HUES6 (cell line): ENCODE measurements around the gene NLRP10.
A peak's percentile ranks its signal among the peaks of the same experiment; 100 is the strongest.
"Not testable (repeated sequence)": the region's sequence is repeated elsewhere in the genome, so short reads cannot be mapped to it uniquely, and the experiment has no call there.

Experiments
- H3K27ac ChIP-seq: 2 replicates; pipeline ENCODE4 v1.7.0; 2013; ENCODE audit warnings: low read depth, mild to moderate bottlenecking, low read length, inconsistent platforms
- H3K27me3 ChIP-seq: 2 replicates; pipeline ENCODE4 v1.6.1; 2013; ENCODE audit warnings: low read length; ENCODE audit not compliant: control insufficient read depth, insufficient read depth
- H3K36me3 ChIP-seq: 2 replicates; pipeline ENCODE4 v1.6.1; 2013; ENCODE audit warnings: low read length; ENCODE audit not compliant: control insufficient read depth, insufficient read depth
- H3K4me1 ChIP-seq: 2 replicates; pipeline ENCODE4 v1.6.1; 2013; ENCODE audit warnings: low read length; ENCODE audit not compliant: control insufficient read depth, insufficient read depth
- H3K4me3 ChIP-seq: 2 replicates; pipeline ENCODE4 v1.5.1; 2013; ENCODE audit warnings: low read depth, low read length
- H3K9ac ChIP-seq: one replicate; pipeline ENCODE4 v1.6.1; 2013; ENCODE audit warnings: mild to moderate bottlenecking, low read length
- H3K9me3 ChIP-seq: 2 replicates; pipeline ENCODE4 v1.6.1; 2013; ENCODE audit warnings: low read depth, low read length; ENCODE audit not compliant: control insufficient read depth, insufficient read depth

NLRP10 gene

GRCh38 chr11:8000390-8000789, 35.1 kb upstream of the NLRP10 start:
- no peaks in the 10 kb centered on the region for H3K4me1 ChIP-seq

GRCh38 chr11:7999795-8000194, 34.5 kb upstream of the NLRP10 start:
- H3K27ac ChIP-seq = no peak overlapping the region
- no peaks in the 10 kb centered on the region for H3K4me1 ChIP-seq
- no peaks in the 10 kb centered on the region for H3K27me3 ChIP-seq
- no peak overlapping the region for H3K4me3 ChIP-seq
- peaks cover 41% of the 10 kb centered on the region for H3K36me3 ChIP-seq
- no peak overlapping the region for H3K9ac ChIP-seq
- H3K9me3 ChIP-seq = no peaks in the 10 kb centered on the region

More at GRCh38 chr11:8000390-8000789, 35.1 kb upstream of the NLRP10 start:
- no peaks in the 10 kb centered on the region for H3K27me3 ChIP-seq
- H3K9me3 ChIP-seq = no peaks in the 10 kb centered on the region
- no peak overlapping the region for H3K27ac ChIP-seq
- H3K4me3 ChIP-seq = no peak overlapping the region
- peaks cover 35% of the 10 kb centered on the region for H3K36me3 ChIP-seq
- H3K9ac ChIP-seq = no peak overlapping the region

DNA sequence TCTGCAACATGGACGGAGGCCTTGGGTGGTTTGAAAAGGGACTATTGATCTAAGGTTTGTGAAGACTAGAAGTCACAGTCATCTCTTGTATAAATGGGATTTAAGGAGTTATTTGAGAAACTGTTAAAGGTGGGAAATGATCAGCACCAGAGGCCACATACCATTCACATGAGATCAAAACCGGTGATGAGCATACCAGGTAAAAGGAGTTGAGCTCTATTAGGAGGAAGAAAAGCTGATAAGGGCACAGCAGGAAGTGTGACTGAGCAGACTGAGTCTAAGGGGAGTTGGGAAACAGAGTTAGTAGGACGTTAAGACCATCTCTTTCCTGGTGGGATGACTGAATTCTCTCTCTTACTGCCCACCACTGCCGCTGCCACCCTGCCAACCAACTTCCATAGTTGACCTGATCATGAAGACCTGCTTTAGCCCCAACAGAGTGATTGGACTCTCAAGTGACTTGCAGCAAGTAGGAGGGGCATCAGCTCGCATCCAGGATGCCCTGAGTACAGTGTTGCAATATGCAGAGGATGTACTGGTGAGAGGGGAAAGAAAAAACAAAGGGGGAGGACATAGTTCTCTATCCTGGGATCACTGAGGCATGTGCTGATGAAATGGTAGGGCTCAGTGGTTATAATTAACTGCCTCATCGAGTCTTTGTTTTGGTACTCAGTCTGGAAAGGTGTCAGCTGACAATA, 29.5 kb upstream of the NLRP10 start:
- no peak overlapping the region for H3K9ac ChIP-seq
- no peak overlapping the region for H3K27ac ChIP-seq
- peaks cover 86% of the 10 kb centered on the region for H3K36me3 ChIP-seq

GRCh38 chr11:7987560-7987883, 22.3 kb upstream of the NLRP10 start:
- not testable (repeated sequence) for H3K27me3 ChIP-seq, H3K9me3 ChIP-seq, H3K4me1 ChIP-seq
- H3K9ac ChIP-seq = peak overlapping the region; percentile 90
- H3K36me3 ChIP-seq = peaks cover 37% of the 10 kb centered on the region
- peak overlapping the region; percentile 60; the same call in 1 of the 2 replicates for H3K27ac ChIP-seq
- H3K4me3 ChIP-seq = peak overlapping the region; percentile 98

More for the DNA sequence above, 29.5 kb upstream of the NLRP10 start:
- H3K4me1 ChIP-seq = no peaks in the 10 kb centered on the region
- no peaks in the 10 kb centered on the region for H3K27me3 ChIP-seq
- no peaks in the 10 kb centered on the region for H3K9me3 ChIP-seq
- H3K4me3 ChIP-seq = no peak overlapping the region

GRCh38 chr11:7986768-7987559, 21.7 kb upstream of the NLRP10 start, which contains the start of gene EIF3F:
EIF3F (plus strand) TSS chr11:7987337; CDS start chr11:7987353, 16 bp downstream.
- Histone ChIP-seq H3K9me3 (no peaks in the 10 kb centered on the region), H3K9ac (peak within 1 kb of the TSS; percentile 90), H3K4me1 (peaks cover 8% of the 10 kb centered on the region; the same call in 1 of the 2 replicates), H3K27ac (peak within 1 kb of the TSS; percentile 60; the same call in 1 of the 2 replicates), H3K36me3 (peaks cover 32% of the 10 kb centered on the region), H3K27me3 (no peaks in the 10 kb centered on the region), H3K4me3 (peak within 1 kb of the TSS; percentile 98)

DNA sequence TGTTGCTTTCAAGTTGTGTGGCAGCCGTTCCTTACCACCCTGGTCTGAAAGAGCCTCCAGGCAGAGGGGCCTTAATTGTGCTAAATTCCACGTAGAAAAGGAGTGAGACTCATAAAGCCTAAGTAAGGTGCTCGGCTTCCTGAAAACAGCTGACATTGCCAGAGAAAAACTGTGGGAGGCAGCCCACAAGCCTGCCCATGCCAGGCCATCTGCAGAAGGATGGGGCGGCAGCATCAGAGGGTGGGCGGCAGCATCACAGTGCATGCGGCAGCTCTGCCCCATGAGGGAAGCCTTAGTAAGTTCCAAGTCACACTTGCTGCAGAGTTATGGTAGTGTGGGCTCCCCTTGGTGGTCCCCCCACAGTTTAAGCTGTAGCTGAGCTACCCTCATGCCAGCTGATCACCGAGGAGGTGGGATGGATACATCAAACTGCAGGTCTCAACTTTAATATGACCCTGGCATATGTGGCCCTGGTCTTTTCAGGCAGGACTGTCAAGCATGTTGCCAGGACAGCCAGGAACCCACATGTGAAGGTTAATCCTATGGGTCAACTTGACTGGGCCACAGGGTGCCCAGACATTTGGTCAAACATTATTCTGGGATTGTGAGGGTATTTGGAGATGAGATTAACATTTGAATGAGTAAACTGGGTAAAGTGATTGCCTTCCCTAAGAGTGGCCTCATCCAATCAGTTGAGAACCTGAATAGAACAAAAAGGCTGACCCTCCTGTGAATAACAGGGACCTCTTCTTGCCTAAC, 18.8 kb upstream of the NLRP10 start:
- Histone ChIP-seq H3K27ac (no peak overlapping the region), H3K4me3 (no peak overlapping the region)

DNA sequence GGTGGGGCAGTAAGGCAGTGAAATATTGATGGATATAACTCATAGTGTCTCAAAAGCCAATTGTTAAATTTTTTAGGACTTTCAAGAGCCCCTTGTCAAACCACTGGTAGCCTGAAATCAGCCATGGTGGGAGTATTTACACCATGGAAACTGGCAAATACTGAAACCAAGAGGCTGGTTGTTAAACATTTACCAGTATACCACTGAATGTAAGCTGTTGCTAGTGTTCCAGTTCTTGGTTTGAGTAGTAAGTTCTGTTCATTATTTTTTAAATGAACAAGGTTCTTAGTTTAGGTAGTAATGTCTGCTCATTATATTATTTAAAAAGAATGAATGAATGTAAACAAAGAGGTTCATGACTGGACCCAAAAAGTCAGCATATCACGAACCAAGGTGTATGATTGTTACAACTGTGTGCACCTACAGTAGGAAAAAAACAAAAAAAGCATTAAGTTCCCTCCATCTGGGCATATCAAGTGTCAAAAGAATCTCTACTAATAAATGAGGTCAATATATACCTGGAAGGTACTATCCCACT, 17.4 kb upstream of the NLRP10 start:
- H3K4me3 ChIP-seq = no peak overlapping the region
- no peaks in the 10 kb centered on the region for H3K9me3 ChIP-seq
- no peak overlapping the region for H3K9ac ChIP-seq
- peaks cover 8% of the 10 kb centered on the region; the same call in 1 of the 2 replicates for H3K4me1 ChIP-seq
- H3K36me3 ChIP-seq = no peaks in the 10 kb centered on the region
- H3K27ac ChIP-seq = no peak overlapping the region
- H3K27me3 ChIP-seq = no peaks in the 10 kb centered on the region

More for the DNA sequence above, 18.8 kb upstream of the NLRP10 start:
- H3K9me3 ChIP-seq = no peaks in the 10 kb centered on the region
- peaks cover 8% of the 10 kb centered on the region; the same call in 1 of the 2 replicates for H3K4me1 ChIP-seq
- H3K36me3 ChIP-seq = peaks cover 7% of the 10 kb centered on the region
- no peaks in the 10 kb centered on the region for H3K27me3 ChIP-seq
- H3K9ac ChIP-seq = no peak overlapping the region

GRCh38 chr11:7981619-7982157, 16.4 kb upstream of the NLRP10 start:
- Histone ChIP-seq H3K4me3 (no peak overlapping the region), H3K36me3 (no peaks in the 10 kb centered on the region), H3K9ac (no peak overlapping the region), H3K27me3 (no peaks in the 10 kb centered on the region), H3K27ac (no peak overlapping the region), H3K9me3 (no peaks in the 10 kb centered on the region), H3K4me1 (peaks cover 13% of the 10 kb centered on the region)

DNA sequence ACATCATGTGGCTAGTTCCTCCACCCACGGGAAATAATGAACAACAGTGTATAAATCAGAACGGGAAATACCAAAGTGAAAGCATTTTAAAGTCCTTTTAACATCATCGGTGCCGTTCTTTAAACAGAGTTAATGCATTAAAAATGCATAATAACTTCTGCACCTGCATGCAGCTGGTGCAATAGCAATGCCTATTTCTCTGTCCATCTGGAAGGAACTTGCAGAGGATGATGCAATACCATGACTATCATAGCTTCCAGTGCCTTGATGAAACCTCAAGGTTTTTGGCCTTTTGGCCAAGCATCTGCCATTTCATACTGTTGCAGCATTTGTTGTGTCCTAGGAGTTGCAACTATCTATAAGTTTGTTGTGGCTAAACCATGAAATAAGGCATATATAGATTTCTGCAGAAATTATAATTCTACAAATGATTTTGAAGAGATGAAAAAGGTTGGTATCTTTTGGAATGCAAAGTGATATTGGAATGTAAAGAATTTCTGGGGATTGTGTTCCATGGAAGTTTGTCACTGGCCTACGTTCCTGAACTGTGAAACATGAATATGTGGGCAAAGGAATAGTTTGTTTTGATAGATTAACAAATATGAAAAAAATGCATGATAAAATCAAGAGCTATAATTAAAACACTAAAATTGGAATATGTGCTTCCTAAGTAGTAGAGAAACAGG, 12.1 kb upstream of the NLRP10 start:
- H3K4me3 ChIP-seq = no peak overlapping the region
- H3K9ac ChIP-seq = no peak overlapping the region
- H3K27ac ChIP-seq = no peak overlapping the region
- H3K9me3 ChIP-seq = no peaks in the 10 kb centered on the region
- no peaks in the 10 kb centered on the region for H3K36me3 ChIP-seq
- H3K4me1 ChIP-seq = peaks cover 4% of the 10 kb centered on the region; the same call in 1 of the 2 replicates
- H3K27me3 ChIP-seq = no peaks in the 10 kb centered on the region

DNA sequence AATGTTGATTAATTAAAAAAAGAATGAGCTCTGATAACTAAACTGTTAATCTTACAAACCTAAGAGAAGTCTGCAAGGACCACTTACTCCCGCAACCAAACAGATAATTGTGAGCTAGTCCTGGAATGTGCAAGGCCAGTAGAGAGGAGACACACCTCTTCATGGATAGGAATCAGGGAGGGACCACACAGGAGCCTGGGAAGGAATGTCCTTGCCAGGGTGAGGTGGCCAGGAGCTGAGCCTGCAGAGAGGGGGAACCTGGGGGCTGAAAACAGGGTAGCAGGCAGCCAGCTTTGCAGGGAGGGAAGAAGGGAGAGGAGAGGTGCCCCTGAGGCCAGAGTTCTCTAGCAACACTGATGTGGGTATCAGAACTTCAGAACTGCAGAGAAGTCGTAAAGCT, 9.4 kb upstream of the NLRP10 start:
- H3K36me3 ChIP-seq = no peaks in the 10 kb centered on the region
- H3K9ac ChIP-seq = no peak overlapping the region
- H3K4me1 ChIP-seq = peaks cover 15% of the 10 kb centered on the region
- H3K9me3 ChIP-seq = no peaks in the 10 kb centered on the region
- H3K4me3 ChIP-seq = no peak overlapping the region
- no peak overlapping the region for H3K27ac ChIP-seq
- no peaks in the 10 kb centered on the region for H3K27me3 ChIP-seq
